Adrenal gland (tissue), 5 donors: ENCODE data around the gene PGBD5.

Experiments
- POLR2A ChIP-seq, 2 donors: fragments of 450-650 bp; IDR thresholded peaks; one replicate each; pipeline ENCODE4 v1.6.1; 2017; ENCODE audit warnings: antibody characterized with exemption in 2 of 2, mild to moderate bottlenecking in 2 of 2, moderate library complexity in 1 of 2
- TF ChIP-seq, protein P1 (sequence below), 6 experiments: fragments of 450-650 bp in 4 of 6; fragments of 200-600 bp in 2 of 6; sonication (generic) in 1 of 6; IDR thresholded peaks; 1 replicate in 5 of 6; 2 replicates in 1 of 6; pipeline versions ENCODE4 v1.5.1 to v1.8.0; 2016 to 2021; ENCODE audit warnings: antibody characterized with exemption in 6 of 6, mild to moderate bottlenecking in 2 of 6, moderate library complexity in 1 of 6
- donor health status: DM: no; HTN: no; CAD: no.

- TF ChIP-seq, protein P1, sequence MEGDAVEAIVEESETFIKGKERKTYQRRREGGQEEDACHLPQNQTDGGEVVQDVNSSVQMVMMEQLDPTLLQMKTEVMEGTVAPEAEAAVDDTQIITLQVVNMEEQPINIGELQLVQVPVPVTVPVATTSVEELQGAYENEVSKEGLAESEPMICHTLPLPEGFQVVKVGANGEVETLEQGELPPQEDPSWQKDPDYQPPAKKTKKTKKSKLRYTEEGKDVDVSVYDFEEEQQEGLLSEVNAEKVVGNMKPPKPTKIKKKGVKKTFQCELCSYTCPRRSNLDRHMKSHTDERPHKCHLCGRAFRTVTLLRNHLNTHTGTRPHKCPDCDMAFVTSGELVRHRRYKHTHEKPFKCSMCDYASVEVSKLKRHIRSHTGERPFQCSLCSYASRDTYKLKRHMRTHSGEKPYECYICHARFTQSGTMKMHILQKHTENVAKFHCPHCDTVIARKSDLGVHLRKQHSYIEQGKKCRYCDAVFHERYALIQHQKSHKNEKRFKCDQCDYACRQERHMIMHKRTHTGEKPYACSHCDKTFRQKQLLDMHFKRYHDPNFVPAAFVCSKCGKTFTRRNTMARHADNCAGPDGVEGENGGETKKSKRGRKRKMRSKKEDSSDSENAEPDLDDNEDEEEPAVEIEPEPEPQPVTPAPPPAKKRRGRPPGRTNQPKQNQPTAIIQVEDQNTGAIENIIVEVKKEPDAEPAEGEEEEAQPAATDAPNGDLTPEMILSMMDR (IDR thresholded peaks at IDR 0.05): no peak
- TF ChIP-seq POLR2A (IDR thresholded peaks at IDR 0.05): no peak
These were observed 116.4 kb downstream of the PGBD5 start for GRCh38 chr1:230309646-230310177.
